Activated naive CD8-positive, alpha-beta T cell (primary cell): ENCODE results near the gene DNASE2.
A peak's percentile ranks its signal among the peaks of the same experiment; 100 is the strongest.

Source experiments
- H3K27ac Mint-ChIP-seq: one replicate; pipeline ENCODE4 v1.8.0; 2021; ENCODE audit warnings: mixed read lengths
- H3K27me3 Mint-ChIP-seq: one replicate; pipeline ENCODE4 v1.8.0; 2021; ENCODE audit warnings: mixed read lengths
- H3K36me3 Mint-ChIP-seq: one replicate; pipeline ENCODE4 v1.8.0; 2021; ENCODE audit warnings: mixed read lengths
- H3K4me1 Mint-ChIP-seq: one replicate; pipeline ENCODE4 v1.8.0; 2021; ENCODE audit warnings: low read depth, mixed read lengths
- H3K4me3 Mint-ChIP-seq: one replicate; pipeline ENCODE4 v1.8.0; 2021; ENCODE audit warnings: mild to moderate bottlenecking, mixed read lengths
- H3K9me3 Mint-ChIP-seq: one replicate; pipeline ENCODE4 v1.8.0; 2021; ENCODE audit warnings: low read depth, mixed read lengths

Gene DNASE2

GRCh38 chr19:12836529-12836863 is 44.8 kb downstream of the DNASE2 start:
- Mint-ChIP-seq H3K9me3 (no peaks in the 10 kb centered on the region), H3K4me1 (peaks cover 47% of the 10 kb centered on the region), H3K36me3 (peaks cover 5% of the 10 kb centered on the region), H3K27ac (no peak overlapping the region), H3K4me3 (no peak overlapping the region), H3K27me3 (peaks cover 58% of the 10 kb centered on the region)

- peaks cover 5% of the 10 kb centered on the region for H3K36me3 Mint-ChIP-seq
- no peak overlapping the region for H3K27ac Mint-ChIP-seq
- peak overlapping the region; percentile 71 for H3K4me3 Mint-ChIP-seq
- peaks cover 36% of the 10 kb centered on the region for H3K4me1 Mint-ChIP-seq
- H3K27me3 Mint-ChIP-seq: peaks cover 59% of the 10 kb centered on the region
- H3K9me3 Mint-ChIP-seq: no peaks in the 10 kb centered on the region
Measured at GRCh38 chr19:12834976-12835757, 46.1 kb downstream of the DNASE2 start.

GRCh38 chr19:12834566-12834943 is 46.7 kb downstream of the DNASE2 start, which contains the start of gene RTBDN:
Gene RTBDN (minus strand): TSS chr19:12834579. CDS start chr19:12829979, 4,600 bp downstream.
- Mint-ChIP-seq H3K36me3 (peaks cover 5% of the 10 kb centered on the region), H3K9me3 (no peaks in the 10 kb centered on the region), H3K4me3 (peak within 1 kb of the TSS; percentile 71), H3K27me3 (peaks cover 58% of the 10 kb centered on the region), H3K4me1 (peaks cover 35% of the 10 kb centered on the region), H3K27ac (no peak within 1 kb of the TSS)

- Mint-ChIP-seq H3K9me3 (no peaks in the 10 kb centered on the region), H3K4me3 (peak overlapping the region; percentile 71), H3K27ac (no peak overlapping the region), H3K4me1 (peaks cover 29% of the 10 kb centered on the region), H3K36me3 (peaks cover 2% of the 10 kb centered on the region), H3K27me3 (peaks cover 55% of the 10 kb centered on the region)
Measured at GRCh38 chr19:12833738-12834565, 47.3 kb downstream of the DNASE2 start.

- Mint-ChIP-seq H3K4me1 (peaks cover 28% of the 10 kb centered on the region), H3K27ac (peak overlapping the region; percentile 28), H3K4me3 (peak overlapping the region; percentile 48), H3K9me3 (no peaks in the 10 kb centered on the region), H3K36me3 (peaks cover 2% of the 10 kb centered on the region), H3K27me3 (peaks cover 55% of the 10 kb centered on the region)
Measured at GRCh38 chr19:12833418-12833737, 47.9 kb downstream of the DNASE2 start.

GRCh38 chr19:12828494-12828893 is 52.8 kb downstream of the DNASE2 start:
- H3K4me1 Mint-ChIP-seq: peaks cover 21% of the 10 kb centered on the region
- no peaks in the 10 kb centered on the region for H3K9me3 Mint-ChIP-seq
- peaks cover 2% of the 10 kb centered on the region for H3K36me3 Mint-ChIP-seq
- no peak overlapping the region for H3K4me3 Mint-ChIP-seq
- no peak overlapping the region for H3K27ac Mint-ChIP-seq
- peaks cover 47% of the 10 kb centered on the region for H3K27me3 Mint-ChIP-seq

GRCh38 chr19:12825254-12826131 is 55.8 kb downstream of the DNASE2 start:
- H3K27ac Mint-ChIP-seq: no peak overlapping the region
- no peaks in the 10 kb centered on the region for H3K9me3 Mint-ChIP-seq
- peaks cover 8% of the 10 kb centered on the region for H3K4me1 Mint-ChIP-seq
- H3K27me3 Mint-ChIP-seq: peaks cover 27% of the 10 kb centered on the region
- H3K4me3 Mint-ChIP-seq: peak overlapping the region; percentile 57
- peaks cover 3% of the 10 kb centered on the region for H3K36me3 Mint-ChIP-seq
